Effector memory CD8-positive, alpha-beta T cell (primary cell): ENCODE results near the gene BACE1.

ENCODE experiments used
- ATAC-seq: fragments of 150-1000 bp; cut with Tn5 transposase; replicated peaks from 2 replicates; pipeline ENCODE4 v1.10.0; 2021; ENCODE audit warnings: mild to moderate bottlenecking, moderate library complexity
- DNase-seq, 3 experiments: peaks; one replicate each; pipeline ENCODE4 v3.0.0; 2021
- H3K27ac Mint-ChIP-seq, 2 donors: one replicate each; pipeline ENCODE4 v1.8.0; 2022; ENCODE audit warnings: mild to moderate bottlenecking in 2 of 2, mixed read lengths in 2 of 2, moderate library complexity in 2 of 2
- H3K27me3 Mint-ChIP-seq, 2 donors: one replicate each; pipeline ENCODE4 v1.8.0; 2022; ENCODE audit warnings: mixed read lengths in 2 of 2
- H3K36me3 Mint-ChIP-seq: one replicate; pipeline ENCODE4 v1.8.0; 2022; ENCODE audit warnings: mild to moderate bottlenecking, moderate library complexity, mixed read lengths; ENCODE audit not compliant: insufficient read depth
- H3K4me1 Mint-ChIP-seq, 2 donors: one replicate each; pipeline ENCODE4 v1.8.0; 2022; ENCODE audit warnings: low read depth in 2 of 2, mixed read lengths in 2 of 2
- H3K4me3 Mint-ChIP-seq, 2 donors: one replicate each; pipeline ENCODE4 v1.8.0; 2022; ENCODE audit warnings: mild to moderate bottlenecking in 2 of 2, mixed read lengths in 2 of 2, moderate library complexity in 2 of 2
- H3K9me3 Mint-ChIP-seq, 2 donors: one replicate each; pipeline ENCODE4 v1.8.0; 2022; ENCODE audit warnings: mixed read lengths in 2 of 2

The BACE1 gene

DNA sequence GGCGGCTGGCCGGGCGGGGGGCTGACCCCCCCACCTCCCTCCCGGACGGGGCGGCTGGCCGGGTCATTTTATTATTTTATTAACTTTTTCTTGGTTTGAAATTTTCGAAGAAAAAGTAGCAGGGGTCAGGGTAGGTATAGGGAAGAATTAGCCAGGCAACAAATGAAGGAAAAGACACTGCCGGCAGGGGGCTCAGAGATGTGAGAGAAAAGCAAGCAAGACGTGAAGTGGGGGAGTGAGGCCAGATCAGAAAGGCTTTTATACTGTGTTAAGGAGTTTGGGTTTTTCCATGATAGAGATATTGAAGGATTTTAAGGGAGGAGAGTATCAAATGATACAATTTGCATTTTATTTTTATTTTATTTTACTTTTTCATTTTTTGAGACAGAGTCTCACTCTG, 64.5 kb downstream of the BACE1 start:
- DNase-seq (no peak), ATAC-seq (no peak)
- peaks cover 38% of the 10 kb centered on the region for H3K36me3 Mint-ChIP-seq
- no peaks in the 10 kb centered on the region for H3K4me1 Mint-ChIP-seq
- no peaks in the 10 kb centered on the region for H3K27me3 Mint-ChIP-seq
- no peak overlapping the region for H3K4me3 Mint-ChIP-seq
- H3K27ac Mint-ChIP-seq: no peak overlapping the region
- no peaks in the 10 kb centered on the region for H3K9me3 Mint-ChIP-seq

DNA sequence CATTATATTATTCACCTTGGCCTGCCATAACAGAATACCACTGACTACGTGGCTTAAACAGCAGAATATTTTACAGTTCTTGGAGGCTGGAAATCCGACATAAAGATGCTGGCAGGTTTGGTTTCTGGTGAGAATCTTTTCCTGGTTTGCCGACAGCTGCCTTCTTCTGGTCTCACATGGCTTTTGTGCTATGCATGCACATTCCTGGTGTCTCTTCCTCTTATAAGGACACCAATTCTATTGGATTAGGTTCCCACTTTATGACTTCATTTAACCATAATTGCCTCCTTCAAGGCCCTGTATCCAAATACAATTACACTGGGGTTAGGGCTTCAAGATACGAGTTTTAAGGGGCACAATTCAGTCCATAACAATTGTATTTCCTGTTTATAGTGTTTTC, 66.5 kb downstream of the BACE1 start:
- Mint-ChIP-seq H3K9me3 (no peaks in the 10 kb centered on the region), H3K36me3 (peaks cover 54% of the 10 kb centered on the region), H3K27ac (no peak overlapping the region), H3K27me3 (no peaks in the 10 kb centered on the region), H3K4me3 (no peak overlapping the region), H3K4me1 (no peaks in the 10 kb centered on the region)
- no peak for ATAC-seq
- no peak for DNase-seq

DNA sequence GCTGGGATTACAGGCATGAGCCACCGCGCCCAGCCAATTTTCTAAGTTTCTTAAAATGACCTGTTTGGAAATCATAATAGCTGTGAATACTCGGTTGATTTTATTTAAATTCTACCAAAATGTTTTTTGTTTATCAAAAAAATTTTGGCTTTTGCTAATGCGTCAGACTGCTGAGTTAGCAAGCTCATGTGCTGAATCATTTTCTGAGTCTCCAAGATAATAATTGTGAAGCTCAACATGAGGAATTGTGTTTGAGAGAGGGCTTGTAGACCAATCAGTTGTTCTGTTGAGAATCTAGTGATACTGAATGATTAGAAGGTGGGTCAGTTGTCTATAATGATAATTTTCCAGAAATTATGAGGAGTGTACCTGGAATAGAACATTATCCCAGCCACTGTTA, 67.7 kb downstream of the BACE1 start:
- Mint-ChIP-seq H3K4me1 (no peaks in the 10 kb centered on the region), H3K9me3 (no peaks in the 10 kb centered on the region), H3K27ac (no peak overlapping the region), H3K4me3 (no peak overlapping the region), H3K27me3 (no peaks in the 10 kb centered on the region), H3K36me3 (peaks cover 62% of the 10 kb centered on the region)
- ATAC-seq: no peak
- no peak for DNase-seq

DNA sequence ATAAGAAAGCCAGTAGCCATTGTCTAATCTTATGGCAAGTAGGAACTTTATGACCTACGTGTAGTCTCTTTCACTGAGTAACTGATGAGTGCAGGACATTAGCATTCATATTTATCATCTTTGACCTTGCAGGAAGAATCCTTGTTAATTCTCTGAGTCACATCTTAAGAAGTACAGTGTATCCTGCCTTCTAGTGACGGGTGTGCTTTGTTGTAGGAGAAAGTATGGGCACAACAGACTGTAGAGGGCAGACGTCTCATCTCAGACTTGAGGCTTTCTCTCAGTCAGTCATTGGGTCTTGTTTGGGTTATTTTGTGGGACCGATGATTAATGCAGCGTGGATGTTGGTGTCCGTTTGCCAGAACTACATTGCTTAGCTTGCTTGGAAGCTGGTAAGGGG, 76.8 kb downstream of the BACE1 start:
- H3K4me3 Mint-ChIP-seq: no peak overlapping the region
- DNase-seq: no peak

DNA sequence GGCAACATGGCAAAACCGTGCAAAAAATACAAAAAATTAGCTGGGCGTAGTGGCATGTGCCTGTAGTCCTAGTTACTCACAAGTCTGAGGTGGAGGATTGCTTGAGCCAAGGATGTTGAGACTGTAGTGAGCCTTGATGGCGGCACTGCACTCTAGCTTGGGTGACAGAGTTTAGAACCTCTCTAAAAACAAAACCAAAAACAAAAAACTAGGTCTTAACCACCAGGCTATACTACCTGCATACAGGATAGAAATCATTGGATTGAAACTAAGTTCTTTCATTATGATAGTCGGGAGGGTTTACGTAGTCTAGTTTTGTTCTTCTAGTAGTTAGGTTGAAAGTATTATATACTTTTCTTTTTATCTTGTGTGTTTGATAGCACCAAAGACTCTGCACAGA, 77.8 kb downstream of the BACE1 start:
- Mint-ChIP-seq H3K36me3 (peaks cover 28% of the 10 kb centered on the region), H3K4me3 (no peak overlapping the region), H3K9me3 (no peaks in the 10 kb centered on the region), H3K27me3 (no peaks in the 10 kb centered on the region), H3K27ac (no peak overlapping the region), H3K4me1 (peaks cover 6 to 10% of the 10 kb centered on the region in 2 donors)
- DNase-seq: no peak
- ATAC-seq: no peak

More for the DNA sequence above, 76.8 kb downstream of the BACE1 start:
- ATAC-seq: no peak
- no peaks in the 10 kb centered on the region for H3K27me3 Mint-ChIP-seq
- H3K9me3 Mint-ChIP-seq: no peaks in the 10 kb centered on the region
- H3K4me1 Mint-ChIP-seq: no peaks in the 10 kb centered on the region
- H3K27ac Mint-ChIP-seq: no peak overlapping the region
- peaks cover 31% of the 10 kb centered on the region for H3K36me3 Mint-ChIP-seq
